Fibroblast of upper back skin (primary cell): ENCODE data around the gene RNPS1.

ENCODE experiments used
- DNase-seq: peaks from one replicate; pipeline ENCODE4 v3.0.0-alpha.2; 2013

RNPS1 gene

GRCh38 chr16:2210386-2211365 lies 57.2 kb downstream of the RNPS1 start, which contains the start of gene BRICD5:
Gene BRICD5, minus strand, starts transcription at chr16:2210863. Its CDS starts 30 bp downstream, at chr16:2210833.
- DNase-seq: no peak

GRCh38 chr16:2210009-2210332 lies 58.0 kb downstream of the RNPS1 start:
- DNase-seq: no peak

DNA sequence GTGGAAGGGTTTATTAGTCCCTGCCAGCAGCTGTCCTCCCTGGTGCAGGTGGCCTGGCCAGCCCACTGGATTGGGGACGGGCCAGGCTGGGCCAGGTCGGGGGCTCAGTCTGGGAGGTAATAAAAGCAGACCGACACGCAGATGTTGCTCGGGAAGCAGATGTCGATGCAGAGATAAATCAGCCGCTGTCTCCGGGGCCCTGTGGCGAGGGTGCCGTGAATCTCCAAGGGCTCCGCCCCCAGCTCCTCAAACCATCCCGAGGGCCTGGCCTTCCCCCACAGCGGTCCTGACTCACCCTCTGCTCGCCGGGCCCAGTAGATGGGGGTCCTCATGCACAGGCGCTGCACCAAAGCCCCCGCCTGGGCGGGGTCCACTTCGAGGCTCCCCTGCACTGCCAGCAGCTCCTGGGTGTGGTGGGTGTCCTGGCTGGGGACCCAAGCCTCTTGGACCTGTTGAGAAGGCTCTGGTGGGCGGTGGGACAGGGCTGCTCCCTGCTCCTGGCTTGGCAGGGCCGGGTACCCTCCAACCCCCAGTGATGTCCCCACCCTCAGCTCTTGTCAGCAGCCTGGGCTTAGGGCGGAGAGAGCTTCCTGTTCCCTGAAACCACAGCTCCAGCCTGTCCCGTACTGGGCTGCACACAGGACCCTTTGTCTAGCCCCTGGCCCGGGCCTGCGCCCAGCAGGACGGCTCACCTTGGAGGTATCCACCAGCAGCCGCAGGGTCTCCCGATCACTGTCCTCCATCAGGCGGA lies 58.5 kb downstream of the RNPS1 start:
- DNase-seq: no peak

- DNase-seq: no peak
These were observed 59.2 kb downstream of the RNPS1 start for GRCh38 chr16:2208772-2209171.

GRCh38 chr16:2208308-2208707 lies 59.6 kb downstream of the RNPS1 start:
- DNase-seq: no peak

GRCh38 chr16:2207872-2208271 lies 60.1 kb downstream of the RNPS1 start:
- no peak for DNase-seq

- DNase-seq: no peak
These were observed 61.0 kb downstream of the RNPS1 start for GRCh38 chr16:2206780-2207433.

GRCh38 chr16:2206420-2206779 lies 61.5 kb downstream of the RNPS1 start:
- DNase-seq: no peak

- no peak for DNase-seq
These were observed 62.0 kb downstream of the RNPS1 start for GRCh38 chr16:2205967-2206313.

GRCh38 chr16:2205104-2205966 lies 62.6 kb downstream of the RNPS1 start, which contains the start of gene MLST8:
Gene MLST8, plus strand, starts transcription at chr16:2205454. Its CDS starts 632 bp downstream, at chr16:2206086.
- peak; percentile 77 for DNase-seq

DNA sequence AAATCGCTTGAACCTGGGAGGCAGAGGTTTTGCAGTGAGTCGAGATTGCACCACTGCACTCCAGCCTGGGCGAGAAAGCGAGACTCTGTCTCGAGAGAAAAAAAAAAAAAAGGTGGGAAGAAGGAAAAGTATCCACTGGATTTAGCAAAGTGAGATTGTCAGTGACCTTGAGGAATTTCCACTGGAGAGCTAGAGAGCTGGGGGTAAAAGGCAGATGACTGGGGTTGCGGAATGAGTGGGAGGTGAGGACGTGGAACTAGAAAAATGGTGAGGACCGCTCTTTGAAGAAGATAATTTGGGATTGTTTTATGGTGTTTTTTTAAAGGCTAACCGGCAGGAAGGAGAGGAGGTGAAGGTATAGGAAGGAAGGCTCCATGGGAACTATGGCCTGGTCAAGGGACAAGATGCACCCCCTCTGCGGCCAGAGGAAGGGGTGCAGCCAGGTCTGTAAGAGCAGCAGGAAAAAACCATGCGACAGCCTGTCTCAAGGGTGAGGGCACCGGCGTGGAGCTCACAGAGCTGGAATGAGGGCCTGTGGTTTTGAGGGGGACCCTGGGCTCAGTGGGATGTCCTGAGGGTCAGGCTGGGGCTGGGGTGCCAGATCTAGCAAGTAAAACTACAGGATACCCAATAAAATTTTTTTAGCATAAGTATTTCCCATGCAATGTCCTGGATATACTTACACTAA lies 63.4 kb downstream of the RNPS1 start:
- DNase-seq: no peak
